CD14-positive monocyte (primary cell): ENCODE data around the gene TMEM116. TPM values are rescaled to one million over a fixed set of nuclear protein-coding genes. Genes with fewer than 3 reads are reported as not detected.
A peak's percentile ranks its signal among the peaks of the same experiment; 100 is the strongest.
"Not testable (repeated sequence)": the region's sequence is repeated elsewhere in the genome, so short reads cannot be mapped to it uniquely, and the experiment has no call there.

Experiments used
- DNase-seq, 3 donors: peaks; one replicate each; pipeline ENCODE4 v3.0.0-alpha.2; 2011 to 2022
- H2AFZ ChIP-seq: 2 replicates; pipeline ENCODE4 v1.6.0; 2012; ENCODE audit warnings: mild to moderate bottlenecking, low read depth, low read length, inconsistent platforms; ENCODE audit not compliant: insufficient read depth, poor library complexity, severe bottlenecking
- H3K27ac ChIP-seq, 2 donors: 1 replicate in 1 of 2; 2 replicates in 1 of 2; pipeline ENCODE4 v1.5.1; 2012 to 2013; ENCODE audit warnings: low read length in 2 of 2, control low read depth in 1 of 2, inconsistent platforms in 1 of 2, low read depth in 1 of 2, mild to moderate bottlenecking in 1 of 2
- H3K27me3 ChIP-seq, 2 donors: one replicate each; pipeline versions ENCODE4 v1.6.0 to v1.6.1; 2011 to 2013; ENCODE audit warnings: low read length in 2 of 2; ENCODE audit not compliant: control insufficient read depth in 2 of 2, insufficient read depth in 2 of 2
- H3K36me3 ChIP-seq, 2 donors: replicated peaks in 1 of 2; 1 replicate in 1 of 2; 2 replicates in 1 of 2; pipeline versions ENCODE4 v1.5.1 to v1.6.1; 2012 to 2013; ENCODE audit warnings: low read length in 2 of 2, control low read depth in 1 of 2, inconsistent platforms in 1 of 2, mild to moderate bottlenecking in 1 of 2; ENCODE audit not compliant: insufficient read depth in 2 of 2, control insufficient read depth in 1 of 2
- H3K4me1 ChIP-seq, 2 donors: 1 replicate in 1 of 2; 2 replicates in 1 of 2; pipeline versions ENCODE4 v1.5.1 to v1.6.1; 2012 to 2013; ENCODE audit warnings: low read length in 2 of 2, control low read depth in 1 of 2, inconsistent platforms in 1 of 2, mild to moderate bottlenecking in 1 of 2, moderate library complexity in 1 of 2; ENCODE audit not compliant: insufficient read depth in 2 of 2, control insufficient read depth in 1 of 2
- H3K4me2 ChIP-seq: replicated peaks from 2 replicates; pipeline ENCODE3; 2012; ENCODE audit warnings: low read length, moderate library complexity, mild to moderate bottlenecking; ENCODE audit not compliant: poor library complexity, severe bottlenecking; ENCODE audit errors: extremely low read depth
- H3K4me3 ChIP-seq, 3 experiments: fragments of 200-600 bp in 1 of 3; sonication (generic) in 1 of 3; replicated peaks in 1 of 3; 1 replicate in 2 of 3; 2 replicates in 1 of 3; pipeline ENCODE4 v1.5.1; 2011 to 2013; ENCODE audit warnings: low read length in 3 of 3, mild to moderate bottlenecking in 3 of 3, control low read depth in 2 of 3, low read depth in 2 of 3, inconsistent platforms in 1 of 3, moderate library complexity in 1 of 3
- H3K79me2 ChIP-seq: 2 replicates; pipeline ENCODE4 v1.6.0; 2012; ENCODE audit warnings: mild to moderate bottlenecking, control low read depth, inconsistent platforms, low read length, moderate library complexity; ENCODE audit not compliant: insufficient read depth
- H3K9ac ChIP-seq: 2 replicates; pipeline ENCODE4 v1.6.0; 2017; ENCODE audit warnings: low read length, mild to moderate bottlenecking; ENCODE audit not compliant: insufficient read depth, poor library complexity, severe bottlenecking
- H3K9me3 ChIP-seq, 2 donors: replicated peaks in 1 of 2; 1 replicate in 1 of 2; 2 replicates in 1 of 2; pipeline versions ENCODE4 v1.5.1 to v1.6.1; 2012 to 2013; ENCODE audit warnings: low read length in 2 of 2, control low read depth in 1 of 2; ENCODE audit not compliant: control insufficient read depth in 1 of 2, insufficient read depth in 1 of 2
- H4K20me1 ChIP-seq: 2 replicates; pipeline ENCODE4 v1.6.0; 2012; ENCODE audit warnings: mild to moderate bottlenecking, low read length, control low read depth, moderate library complexity; ENCODE audit not compliant: insufficient read depth
- H3K27ac Mint-ChIP-seq, 7 donors: one replicate each; pipeline ENCODE4 v1.8.0; 2020; ENCODE audit warnings: mild to moderate bottlenecking in 7 of 7, mixed read lengths in 7 of 7, moderate library complexity in 6 of 7, inconsistent platforms in 2 of 7
- H3K27me3 Mint-ChIP-seq, 3 donors: one replicate each; pipeline ENCODE4 v1.8.0; 2021 to 2022; ENCODE audit warnings: low read depth in 3 of 3, mild to moderate bottlenecking in 3 of 3, mixed read lengths in 3 of 3, moderate library complexity in 3 of 3, inconsistent platforms in 1 of 3
- H3K36me3 Mint-ChIP-seq, 2 donors: one replicate each; pipeline ENCODE4 v1.8.0; 2020; ENCODE audit warnings: mixed read lengths in 2 of 2, inconsistent platforms in 1 of 2, mild to moderate bottlenecking in 1 of 2
- H3K4me1 Mint-ChIP-seq: one replicate; pipeline ENCODE4 v1.8.0; 2020; ENCODE audit warnings: mild to moderate bottlenecking, mixed read lengths
- H3K4me3 Mint-ChIP-seq, 2 donors: one replicate each; pipeline ENCODE4 v1.8.0; 2020; ENCODE audit warnings: mild to moderate bottlenecking in 2 of 2, mixed read lengths in 2 of 2, moderate library complexity in 1 of 2
- H3K9me3 Mint-ChIP-seq, 7 donors: one replicate each; pipeline ENCODE4 v1.8.0; 2020 to 2022; ENCODE audit warnings: mixed read lengths in 7 of 7, mild to moderate bottlenecking in 6 of 7, moderate library complexity in 6 of 7, inconsistent platforms in 2 of 7
- CTCF ChIP-seq: fragments of 200-600 bp; IDR thresholded peaks from one replicate; pipeline ENCODE4 v1.8.0; 2022; ENCODE audit warnings: antibody characterized with exemption, mild to moderate bottlenecking
- WGBS: methylation state at CpG from one replicate; pipeline ENCODE4 v1.1.5; 2013; ENCODE audit warnings: missing lambda C conversion rate; ENCODE audit not compliant: insufficient coverage; 5-methylcytosine and 5-hydroxymethylcytosine counted together
- intact Hi-C, 2 donors: fragments of 100-400 bp; cut with micrococcal nuclease; formaldehyde crosslinking; loops; one replicate each; pipeline versions ENCODE4 v1.15.0 to v1.15.1; 2023
- polyA plus RNA-seq, 3 donors: library from polyadenylated mRNA; depleted of rRNA in 1 of 3; unstranded in 2 of 3; stranded (reverse) in 1 of 3; fragments of 300-500 nt in 2 of 3; fragments of >200 nt in 1 of 3; fragmentation: Illumina TruSeq in 2 of 3; gene quantifications; 1 replicate in 2 of 3; 2 replicates in 1 of 3; pipeline ENCODE4 v1.2.3, GENCODE V29; 2012 to 2021

The TMEM116 gene
- polyA plus RNA-seq, 3 donors = 5.6 to 11.6 (median 8.3) TPM

- H3K79me2 ChIP-seq = no peaks in the 10 kb centered on the region
- peaks cover 6 to 7% of the 10 kb centered on the region in 2 donors for H3K36me3 Mint-ChIP-seq
- no peaks in the 10 kb centered on the region for H3K9me3 Mint-ChIP-seq
- no peak overlapping the region for H3K27ac Mint-ChIP-seq
- H2AFZ ChIP-seq = no peak overlapping the region
- H3K4me2 ChIP-seq = no peak overlapping the region
- H4K20me1 ChIP-seq = no peaks in the 10 kb centered on the region
- WGBS = no CpG with 5 or more reads among the region's 1 CpG
- peaks cover 23 to 30% of the 10 kb centered on the region in 2 donors for H3K4me1 ChIP-seq
- no peak for DNase-seq
- no peaks in the 10 kb centered on the region for H3K27me3 ChIP-seq
- H3K36me3 ChIP-seq = no peaks in the 10 kb centered on the region
- H3K27ac ChIP-seq = no peak overlapping the region
- H3K4me3 Mint-ChIP-seq = no peak overlapping the region
- peaks cover 0 to 4% (median 3%) of the 10 kb centered on the region in 3 donors for H3K27me3 Mint-ChIP-seq
- TF ChIP-seq CTCF = no peak
- intact Hi-C loops = no loop called here
- H3K9me3 ChIP-seq = no peaks in the 10 kb centered on the region
- H3K4me1 Mint-ChIP-seq = peaks cover 45% of the 10 kb centered on the region
- H3K9ac ChIP-seq = no peak overlapping the region
- H3K4me3 ChIP-seq = no peak overlapping the region
Observed at GRCh38 chr12:111995782-111996480, 17.0 kb downstream of the TMEM116 start.

- Mint-ChIP-seq H3K27ac (peak overlapping the region in 5 of 7 donors; percentile 20 to 84 (median 48)), H3K4me1 (peaks cover 40% of the 10 kb centered on the region), H3K4me3 (peak overlapping the region; percentile 64 to 89)
- peak overlapping the region; percentile 70 for H3K4me2 ChIP-seq
- H3K27me3 ChIP-seq, H4K20me1 ChIP-seq, H3K36me3 Mint-ChIP-seq, H3K27ac ChIP-seq, H3K27me3 Mint-ChIP-seq, H3K36me3 ChIP-seq, H3K9me3 Mint-ChIP-seq, intact Hi-C loops, H3K79me2 ChIP-seq, H3K9me3 ChIP-seq, H3K9ac ChIP-seq: not testable (repeated sequence)
- H3K4me1 ChIP-seq = peaks cover 22 to 28% of the 10 kb centered on the region in 2 donors
- peak overlapping the region in 2 of 3 experiments; percentile 30 to 61 for H3K4me3 ChIP-seq
- DNase-seq = peak; percentile 29 to 52 (median 42)
- peak overlapping the region; percentile 20 for H2AFZ ChIP-seq
- WGBS = 8% methylated on average over 7 of the region's 17 CpGs
Observed at GRCh38 chr12:111994211-111995111, 18.5 kb downstream of the TMEM116 start.
